Stimulated activated CD4-positive, alpha-beta T cell treated with anti-CD3 and anti-CD28 coated beads, Interleukin-15, amount 100 ng/mL, for 48 hours (primary cell): ENCODE results near the gene IL15.
"Not testable (repeated sequence)": the region's sequence is repeated elsewhere in the genome, so short reads cannot be mapped to it uniquely, and the experiment has no call there.

ENCODE experiments used
- DNase-seq, 2 donors: peaks; one replicate each; pipeline ENCODE4 v3.0.0-alpha.2; 2020; ENCODE audit warnings: low read depth in 2 of 2

The IL15 gene, protein sequence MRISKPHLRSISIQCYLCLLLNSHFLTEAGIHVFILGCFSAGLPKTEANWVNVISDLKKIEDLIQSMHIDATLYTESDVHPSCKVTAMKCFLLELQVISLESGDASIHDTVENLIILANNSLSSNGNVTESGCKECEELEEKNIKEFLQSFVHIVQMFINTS

DNA sequence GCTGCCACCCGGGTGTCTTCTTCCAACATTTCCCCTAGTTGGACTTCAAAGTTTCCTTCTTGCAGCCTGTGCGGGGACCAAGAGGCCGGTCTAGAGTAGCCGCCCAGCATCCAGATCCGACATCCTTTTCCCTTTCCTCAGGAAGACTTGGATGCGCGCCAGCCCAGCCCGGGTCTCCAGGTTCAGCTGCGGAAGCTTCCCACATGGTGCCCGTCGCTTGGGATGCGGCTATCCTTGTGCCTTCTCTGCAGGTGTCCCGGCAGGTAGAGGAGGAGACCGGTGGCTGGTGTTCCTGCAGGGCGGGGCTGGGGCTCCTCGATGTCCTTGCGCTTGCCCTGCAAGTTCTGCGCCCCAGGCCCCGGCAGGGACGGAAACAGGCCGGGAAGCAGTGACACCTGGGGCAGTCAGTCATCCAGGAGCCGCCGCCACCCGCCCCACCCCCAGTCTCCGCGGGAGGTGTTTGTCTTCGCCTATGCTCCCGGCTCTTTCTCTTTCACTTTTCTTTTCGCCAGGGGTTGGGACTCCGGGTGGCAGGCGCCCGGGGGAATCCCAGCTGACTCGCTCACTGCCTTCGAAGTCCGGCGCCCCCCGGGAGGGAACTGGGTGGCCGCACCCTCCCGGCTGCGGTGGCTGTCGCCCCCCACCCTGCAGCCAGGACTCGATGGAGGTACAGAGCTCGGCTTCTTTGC, at the start of gene IL15:
TSS of gene IL15 (plus strand) at position 502 of the 689 bp plus-strand sequence. CDS start 82,882 bp downstream, outside the sequence.
- peak; percentile 42 to 57 for DNase-seq

- DNase-seq = no peak
Observed at GRCh38 chr4:141587897-141588296, 48.5 kb upstream of the IL15 start.

- no peak for DNase-seq
Observed at GRCh38 chr4:141595531-141595930, 40.9 kb upstream of the IL15 start.

DNA sequence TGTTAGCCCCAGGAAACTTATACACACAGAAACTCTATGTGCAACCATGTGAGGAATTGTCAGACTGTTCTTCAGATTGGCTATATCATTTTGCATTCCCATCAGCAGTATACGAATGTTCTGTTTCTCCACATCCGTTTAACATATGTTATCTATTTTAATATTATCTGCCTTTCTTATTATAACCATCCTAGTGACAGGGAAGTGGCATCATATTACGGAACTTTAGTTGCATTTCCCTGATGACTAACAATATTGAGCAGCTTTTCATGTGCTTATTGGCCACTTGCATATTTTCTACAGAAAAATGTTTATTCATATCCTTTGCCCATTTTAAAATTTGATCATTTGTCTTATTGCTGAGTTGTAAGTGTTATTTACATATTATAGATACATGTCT, 36.5 kb upstream of the IL15 start:
- DNase-seq = no peak

- DNase-seq = not testable (repeated sequence)
Observed at GRCh38 chr4:141604683-141605082, 31.7 kb upstream of the IL15 start.

DNA sequence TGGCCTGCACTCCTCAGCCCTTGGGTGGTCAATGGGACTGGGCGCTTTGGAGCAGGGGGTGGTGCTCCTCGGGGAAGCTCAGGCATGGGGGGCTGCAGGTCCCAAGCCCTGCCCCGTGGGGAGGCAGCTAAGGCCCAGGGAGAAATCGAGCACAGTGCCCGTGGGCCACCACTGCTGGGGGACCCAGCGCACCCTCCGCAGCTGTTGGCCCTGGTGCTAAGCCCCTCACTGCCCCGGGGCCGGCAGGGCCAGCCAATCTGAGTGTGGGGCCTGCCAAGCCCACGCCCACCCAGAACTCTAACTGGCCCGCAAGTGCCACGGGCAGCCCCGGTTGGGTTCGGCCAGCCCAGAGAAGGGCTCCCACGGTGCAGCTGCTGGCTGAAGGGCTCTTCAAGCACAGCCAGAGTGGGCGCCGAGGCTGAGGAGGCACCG, 30.9 kb upstream of the IL15 start:
- DNase-seq = no peak

GRCh38 chr4:141609243-141609642, 27.1 kb upstream of the IL15 start:
- no peak for DNase-seq

GRCh38 chr4:141610365-141610764, 26.0 kb upstream of the IL15 start:
- no peak for DNase-seq

GRCh38 chr4:141614878-141615586, 21.4 kb upstream of the IL15 start:
- DNase-seq = no peak

- not testable (repeated sequence) for DNase-seq
Observed at GRCh38 chr4:141615587-141615918, 20.8 kb upstream of the IL15 start.

DNA sequence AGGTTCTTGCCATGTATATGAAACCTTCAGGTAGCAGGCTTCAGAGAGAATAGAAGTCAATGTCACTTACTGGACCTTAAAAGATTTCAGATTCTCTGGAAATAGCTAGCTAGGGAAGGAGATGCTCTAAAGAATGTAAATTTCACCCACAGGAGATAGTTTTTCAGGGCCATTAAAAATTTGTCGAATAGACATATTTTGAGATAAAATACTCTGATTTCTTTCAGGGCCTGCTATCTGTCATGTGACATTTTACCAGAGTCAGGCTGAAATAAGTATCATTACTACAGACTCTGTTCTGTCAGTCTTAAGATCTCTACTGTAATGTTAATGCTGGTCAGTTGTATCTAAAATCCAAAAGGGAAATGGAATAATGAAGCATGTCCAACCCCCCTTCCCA, 15.7 kb upstream of the IL15 start:
- DNase-seq = no peak

DNA sequence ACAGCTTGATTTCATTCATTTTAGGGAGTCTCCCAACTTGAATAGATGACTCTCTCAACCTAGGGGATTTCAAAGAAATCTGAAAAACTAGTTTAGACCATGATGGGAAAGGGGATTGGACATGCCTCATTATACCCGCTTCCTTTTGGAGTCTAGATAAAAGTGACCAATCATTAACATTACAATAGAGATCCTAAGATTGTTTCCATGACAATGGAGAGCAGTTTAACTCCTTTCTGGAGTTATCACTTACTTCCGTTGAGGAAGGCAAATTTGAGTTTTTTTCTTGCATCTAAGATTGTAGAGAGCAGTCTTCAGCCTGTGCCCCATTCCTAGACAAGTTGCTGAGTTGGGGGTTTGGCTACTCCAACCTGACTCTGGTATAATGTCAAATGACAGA, 11.4 kb upstream of the IL15 start:
- DNase-seq = no peak

DNA sequence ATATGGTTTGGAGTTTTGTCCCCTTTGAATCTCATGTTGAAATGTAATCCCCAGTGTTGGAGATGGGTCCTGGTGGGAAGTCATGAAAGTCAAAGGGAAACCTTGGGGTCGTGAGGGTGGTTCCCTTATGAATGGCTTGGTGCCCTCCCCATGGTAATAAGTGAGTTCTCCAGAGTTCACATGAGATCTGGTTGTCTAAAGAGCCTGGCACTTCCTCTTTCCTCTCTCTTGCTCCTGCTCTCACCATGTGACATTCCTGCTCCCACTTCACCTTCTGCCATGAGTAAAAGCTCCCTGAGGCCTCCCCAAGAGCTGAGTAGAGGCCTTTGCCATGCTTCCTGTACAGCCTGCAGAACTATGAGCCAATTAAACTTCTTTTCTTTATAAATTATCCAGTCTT, 5.5 kb upstream of the IL15 start:
- DNase-seq = no peak

DNA sequence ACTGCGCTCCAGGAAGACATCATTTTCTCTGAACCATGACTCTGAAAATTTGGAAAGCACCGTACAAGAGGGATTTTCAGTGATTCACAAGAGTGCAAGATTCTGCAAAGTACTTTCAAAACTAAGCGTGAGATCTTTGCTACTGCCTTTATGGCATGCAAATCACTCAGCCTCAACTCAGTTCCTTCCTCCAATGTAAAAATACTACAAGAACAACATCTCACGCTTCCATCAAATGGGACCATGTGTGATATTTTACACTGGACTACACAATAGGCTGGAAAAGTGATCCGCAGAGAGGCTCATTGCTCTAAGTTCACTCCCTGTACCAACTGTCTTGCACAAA, 674 bp upstream of the IL15 start:
- no peak for DNase-seq

- DNase-seq = no peak
Observed at GRCh38 chr4:141636771-141637460, 533 bp downstream of the IL15 start.

GRCh38 chr4:141637565-141637964, 1.2 kb downstream of the IL15 start:
- DNase-seq = no peak

DNA sequence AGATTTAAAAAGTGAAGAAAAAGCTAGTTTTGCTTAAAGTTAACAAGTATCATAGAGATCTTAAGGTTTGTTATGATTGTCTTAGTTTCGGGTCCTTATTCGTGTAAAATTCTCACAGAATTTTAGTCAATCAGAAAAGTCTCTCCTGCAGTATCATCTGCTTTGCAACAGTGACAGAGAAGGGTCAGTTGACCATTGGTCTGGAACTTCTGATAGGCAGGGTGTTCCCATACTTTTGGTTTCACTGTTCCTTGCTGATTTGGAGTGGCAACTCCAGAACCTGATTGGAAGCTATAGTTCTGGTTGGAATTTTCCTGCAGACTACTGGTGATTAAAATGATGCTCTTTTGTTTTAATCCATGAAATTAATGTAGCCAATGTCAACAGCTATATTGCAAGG, 1.8 kb downstream of the IL15 start:
- no peak for DNase-seq

DNA sequence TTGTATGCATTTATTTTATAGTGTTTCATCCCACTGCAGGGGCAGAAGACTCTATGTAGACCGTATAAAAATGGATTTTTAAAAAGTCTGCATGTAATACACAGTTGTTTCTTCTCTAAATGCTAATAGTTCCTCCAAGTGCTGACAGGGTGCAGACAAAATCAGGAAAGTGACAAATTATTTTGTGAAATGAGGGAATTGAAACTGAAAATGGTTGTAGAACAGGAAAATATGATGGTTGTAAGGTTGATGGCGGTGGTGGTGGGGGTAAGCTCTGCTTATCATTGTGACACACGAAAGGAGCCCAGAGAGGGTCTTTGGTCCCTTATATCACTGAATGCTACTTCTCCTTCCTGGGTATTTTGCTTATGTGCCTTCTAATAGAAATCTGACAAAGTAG, 4.3 kb downstream of the IL15 start:
- no peak for DNase-seq

DNA sequence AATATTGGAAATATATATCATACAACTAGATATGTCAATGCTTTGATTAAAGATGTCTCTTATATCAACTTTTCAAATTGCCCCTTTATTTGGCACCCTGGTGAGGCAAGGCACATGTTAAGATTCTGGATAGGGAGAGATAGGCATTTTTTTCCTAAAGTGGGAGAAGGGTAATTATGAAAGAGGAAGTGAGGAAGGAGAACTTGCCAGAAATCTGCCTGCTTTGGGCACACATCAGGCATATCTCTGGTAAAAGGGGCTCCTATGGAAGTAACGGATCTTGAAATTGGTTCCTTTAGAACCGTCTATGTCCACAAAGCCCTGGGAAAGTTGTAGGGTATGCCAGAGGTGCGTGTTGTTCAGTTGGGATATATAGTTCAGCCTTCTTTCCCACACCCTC, 5.7 kb downstream of the IL15 start:
- DNase-seq = no peak

GRCh38 chr4:141642711-141643110, 6.3 kb downstream of the IL15 start:
- no peak for DNase-seq

GRCh38 chr4:141643557-141643956, 7.2 kb downstream of the IL15 start:
- no peak for DNase-seq

DNA sequence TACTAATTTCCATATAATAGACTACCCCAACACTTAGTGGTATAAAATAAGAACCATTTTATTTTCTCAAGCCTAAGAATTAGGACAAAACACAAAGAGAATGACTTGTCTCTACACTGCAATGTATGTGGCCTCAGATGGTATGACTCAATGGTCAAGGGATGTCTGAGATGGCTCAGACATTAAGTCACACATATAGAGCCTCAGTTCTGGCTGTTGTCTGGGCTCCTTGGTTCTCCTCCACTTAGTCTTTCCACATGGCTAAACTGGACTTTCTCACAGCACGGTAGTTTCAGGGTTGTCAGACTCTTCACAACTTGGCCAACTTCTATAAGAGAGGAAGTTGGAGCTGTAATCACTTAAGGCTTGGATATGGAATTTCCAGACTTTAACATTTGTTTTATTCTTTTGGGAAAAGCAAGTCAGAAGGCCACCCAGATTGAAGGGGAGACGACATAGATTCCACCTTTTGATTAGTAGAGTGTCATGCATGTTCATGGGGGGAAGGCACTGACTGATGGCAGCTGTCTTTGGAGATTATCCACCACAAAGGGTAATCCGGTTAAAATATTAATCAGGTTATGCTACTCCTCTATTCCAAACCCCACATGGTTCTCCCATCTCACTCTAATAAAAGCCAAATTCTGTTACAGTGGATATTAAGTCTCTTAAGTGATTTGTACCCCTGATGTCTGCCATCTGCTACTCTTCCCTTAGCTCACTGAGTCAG, 9.4 kb downstream of the IL15 start:
- no peak for DNase-seq
